ENCODE results near the gene CDYL.

DNA sequence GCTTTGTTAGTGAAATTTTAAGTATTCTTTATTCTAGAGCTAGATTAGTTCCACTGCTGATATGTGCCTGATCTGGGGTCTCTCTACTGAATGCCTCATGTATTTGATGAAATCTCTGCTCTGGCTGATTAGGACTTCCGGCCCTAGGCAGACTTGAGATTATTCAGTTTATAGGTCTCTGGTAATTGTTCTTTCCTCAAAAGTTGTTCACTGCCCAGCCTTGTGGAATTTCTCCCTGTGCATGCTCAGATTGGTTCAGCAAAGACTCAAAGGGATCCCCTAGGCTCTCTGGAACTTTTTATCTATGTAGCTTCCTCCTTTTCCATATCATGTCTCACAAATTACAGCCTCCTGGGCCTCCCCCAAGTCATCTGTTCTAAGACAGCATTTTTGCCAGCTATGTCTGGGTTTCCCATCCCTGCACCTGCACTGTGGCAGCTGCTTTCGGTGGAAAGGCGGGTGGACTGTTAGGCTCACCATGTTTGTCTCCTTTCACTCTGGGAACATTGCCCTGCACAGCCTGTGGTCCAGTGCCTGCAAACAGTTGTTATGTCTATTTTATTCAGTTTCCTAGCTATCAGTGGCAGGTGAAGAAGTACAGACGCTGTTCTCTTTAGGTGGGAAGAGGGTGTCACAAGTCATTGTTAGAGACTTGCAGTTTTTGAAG lies 154.0 kb downstream of the CDYL start:
- TF ChIP-seq, protein P1, sequence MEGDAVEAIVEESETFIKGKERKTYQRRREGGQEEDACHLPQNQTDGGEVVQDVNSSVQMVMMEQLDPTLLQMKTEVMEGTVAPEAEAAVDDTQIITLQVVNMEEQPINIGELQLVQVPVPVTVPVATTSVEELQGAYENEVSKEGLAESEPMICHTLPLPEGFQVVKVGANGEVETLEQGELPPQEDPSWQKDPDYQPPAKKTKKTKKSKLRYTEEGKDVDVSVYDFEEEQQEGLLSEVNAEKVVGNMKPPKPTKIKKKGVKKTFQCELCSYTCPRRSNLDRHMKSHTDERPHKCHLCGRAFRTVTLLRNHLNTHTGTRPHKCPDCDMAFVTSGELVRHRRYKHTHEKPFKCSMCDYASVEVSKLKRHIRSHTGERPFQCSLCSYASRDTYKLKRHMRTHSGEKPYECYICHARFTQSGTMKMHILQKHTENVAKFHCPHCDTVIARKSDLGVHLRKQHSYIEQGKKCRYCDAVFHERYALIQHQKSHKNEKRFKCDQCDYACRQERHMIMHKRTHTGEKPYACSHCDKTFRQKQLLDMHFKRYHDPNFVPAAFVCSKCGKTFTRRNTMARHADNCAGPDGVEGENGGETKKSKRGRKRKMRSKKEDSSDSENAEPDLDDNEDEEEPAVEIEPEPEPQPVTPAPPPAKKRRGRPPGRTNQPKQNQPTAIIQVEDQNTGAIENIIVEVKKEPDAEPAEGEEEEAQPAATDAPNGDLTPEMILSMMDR (IDR thresholded peaks at IDR 0.05), result no peak
- TF ChIP-seq POLR2A (IDR thresholded peaks at IDR 0.05), result no peak

All from lower leg skin (tissue), 3 donors.